ENCODE results near the gene ITGB4. TPM values are rescaled to one million over a fixed set of nuclear protein-coding genes. Genes with fewer than 3 reads are reported as not detected.

Gene ITGB4
- total and polyA plus RNA-seq, 2 of the 13 experiments (the other 11 are each of a cell fraction or from before 2014, with no cell fraction given): 6.9 to 14.5 TPM

DNA sequence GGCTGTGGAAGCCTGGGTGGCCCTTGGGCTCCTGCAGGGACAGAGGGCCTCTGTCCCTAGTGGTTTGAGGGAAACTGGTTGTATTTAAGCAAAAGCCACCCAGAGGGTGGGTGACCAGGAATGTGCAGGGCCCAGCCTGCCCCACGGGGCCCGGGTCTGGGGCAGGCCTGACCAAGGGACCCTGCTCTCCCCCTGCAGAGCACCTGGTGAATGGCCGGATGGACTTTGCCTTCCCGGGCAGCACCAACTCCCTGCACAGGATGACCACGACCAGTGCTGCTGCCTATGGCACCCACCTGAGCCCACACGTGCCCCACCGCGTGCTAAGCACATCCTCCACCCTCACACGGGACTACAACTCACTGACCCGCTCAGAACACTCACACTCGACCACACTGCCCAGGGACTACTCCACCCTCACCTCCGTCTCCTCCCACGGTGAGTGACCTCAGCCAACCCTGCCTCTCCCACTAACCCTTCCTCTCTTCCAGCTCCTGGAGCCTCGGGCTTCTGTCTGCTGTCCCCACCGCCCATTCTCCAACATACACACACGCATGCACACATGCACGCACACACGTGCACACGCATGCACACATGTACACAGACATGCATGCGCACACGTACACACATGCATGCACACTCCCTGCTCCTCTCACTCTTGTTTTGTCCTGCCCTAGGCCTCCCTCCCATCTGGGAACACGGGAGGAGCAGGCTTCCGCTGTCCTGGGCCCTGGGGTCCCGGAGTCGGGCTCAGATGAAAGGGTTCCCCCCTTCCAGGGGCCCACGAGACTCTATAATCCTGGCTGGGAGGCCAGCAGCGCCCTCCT is 33.3 kb downstream of the ITGB4 start (continued):
- 0 out of 2 replicates have a peak, but pooled peaks have one; percentile 40 for TF ChIP-seq ZNF761 (CRISPR knock-in tag; conservative IDR thresholded peaks at IDR 0.05)
- no peak for TF ChIP-seq ZNF3 (CRISPR knock-in tag; IDR thresholded peaks at IDR 0.05)
- TF ChIP-seq, protein P1, sequence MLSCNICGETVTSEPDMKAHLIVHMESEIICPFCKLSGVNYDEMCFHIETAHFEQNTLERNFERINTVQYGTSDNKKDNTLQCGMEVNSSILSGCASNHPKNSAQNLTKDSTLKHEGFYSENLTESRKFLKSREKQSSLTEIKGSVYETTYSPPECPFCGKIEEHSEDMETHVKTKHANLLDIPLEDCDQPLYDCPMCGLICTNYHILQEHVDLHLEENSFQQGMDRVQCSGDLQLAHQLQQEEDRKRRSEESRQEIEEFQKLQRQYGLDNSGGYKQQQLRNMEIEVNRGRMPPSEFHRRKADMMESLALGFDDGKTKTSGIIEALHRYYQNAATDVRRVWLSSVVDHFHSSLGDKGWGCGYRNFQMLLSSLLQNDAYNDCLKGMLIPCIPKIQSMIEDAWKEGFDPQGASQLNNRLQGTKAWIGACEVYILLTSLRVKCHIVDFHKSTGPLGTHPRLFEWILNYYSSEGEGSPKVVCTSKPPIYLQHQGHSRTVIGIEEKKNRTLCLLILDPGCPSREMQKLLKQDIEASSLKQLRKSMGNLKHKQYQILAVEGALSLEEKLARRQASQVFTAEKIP (CRISPR knock-in tag; IDR thresholded peaks at IDR 0.05; ENCODE audit: borderline replicate concordance): no peak
- no peak; the same call in 1 of the 2 replicates for TF ChIP-seq FOXP1 (IDR thresholded peaks at IDR 0.05)
- TF ChIP-seq FOXP1 (CRISPR knock-in tag; IDR thresholded peaks at IDR 0.05): no peak
- no peak for TF ChIP-seq ZNF224 (CRISPR knock-in tag; IDR thresholded peaks at IDR 0.05)
- 0 out of 2 replicates have a peak, but pooled peaks have one; percentile 77 for TF ChIP-seq ZNF557 (CRISPR knock-in tag; IDR thresholded peaks at IDR 0.05)
- peak; percentile 86 for TF ChIP-seq ZBTB7B (CRISPR knock-in tag; IDR thresholded peaks at IDR 0.05)
- TF ChIP-seq, protein P2, sequence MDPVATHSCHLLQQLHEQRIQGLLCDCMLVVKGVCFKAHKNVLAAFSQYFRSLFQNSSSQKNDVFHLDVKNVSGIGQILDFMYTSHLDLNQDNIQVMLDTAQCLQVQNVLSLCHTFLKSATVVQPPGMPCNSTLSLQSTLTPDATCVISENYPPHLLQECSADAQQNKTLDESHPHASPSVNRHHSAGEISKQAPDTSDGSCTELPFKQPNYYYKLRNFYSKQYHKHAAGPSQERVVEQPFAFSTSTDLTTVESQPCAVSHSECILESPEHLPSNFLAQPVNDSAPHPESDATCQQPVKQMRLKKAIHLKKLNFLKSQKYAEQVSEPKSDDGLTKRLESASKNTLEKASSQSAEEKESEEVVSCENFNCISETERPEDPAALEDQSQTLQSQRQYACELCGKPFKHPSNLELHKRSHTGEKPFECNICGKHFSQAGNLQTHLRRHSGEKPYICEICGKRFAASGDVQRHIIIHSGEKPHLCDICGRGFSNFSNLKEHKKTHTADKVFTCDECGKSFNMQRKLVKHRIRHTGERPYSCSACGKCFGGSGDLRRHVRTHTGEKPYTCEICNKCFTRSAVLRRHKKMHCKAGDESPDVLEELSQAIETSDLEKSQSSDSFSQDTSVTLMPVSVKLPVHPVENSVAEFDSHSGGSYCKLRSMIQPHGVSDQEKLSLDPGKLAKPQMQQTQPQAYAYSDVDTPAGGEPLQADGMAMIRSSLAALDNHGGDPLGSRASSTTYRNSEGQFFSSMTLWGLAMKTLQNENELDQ (CRISPR knock-in tag; IDR thresholded peaks at IDR 0.05; ENCODE audit: borderline replicate concordance): no peak
- TF ChIP-seq MIER3 (CRISPR knock-in tag; IDR thresholded peaks at IDR 0.05; ENCODE audit: borderline replicate concordance): peak; percentile 62; the same call in 1 of the 2 replicates
- TF ChIP-seq TBX2 (CRISPR knock-in tag; IDR thresholded peaks at IDR 0.05; ENCODE audit: borderline replicate concordance): peak; percentile 78
- peak; percentile 85 for TF ChIP-seq AGO1 (IDR thresholded peaks at IDR 0.05; ENCODE audit: low read depth, low read length, poor library complexity, severe bottlenecking)
- TF ChIP-seq MAZ (IDR thresholded peaks at IDR 0.05; ENCODE audit: borderline replicate concordance, low read depth, low read length): no peak
- no peak; the same call in 1 of the 2 replicates for TF ChIP-seq MAZ (CRISPR knock-in tag; IDR thresholded peaks at IDR 0.05; ENCODE audit: low read depth)
- TF ChIP-seq, protein P3, sequence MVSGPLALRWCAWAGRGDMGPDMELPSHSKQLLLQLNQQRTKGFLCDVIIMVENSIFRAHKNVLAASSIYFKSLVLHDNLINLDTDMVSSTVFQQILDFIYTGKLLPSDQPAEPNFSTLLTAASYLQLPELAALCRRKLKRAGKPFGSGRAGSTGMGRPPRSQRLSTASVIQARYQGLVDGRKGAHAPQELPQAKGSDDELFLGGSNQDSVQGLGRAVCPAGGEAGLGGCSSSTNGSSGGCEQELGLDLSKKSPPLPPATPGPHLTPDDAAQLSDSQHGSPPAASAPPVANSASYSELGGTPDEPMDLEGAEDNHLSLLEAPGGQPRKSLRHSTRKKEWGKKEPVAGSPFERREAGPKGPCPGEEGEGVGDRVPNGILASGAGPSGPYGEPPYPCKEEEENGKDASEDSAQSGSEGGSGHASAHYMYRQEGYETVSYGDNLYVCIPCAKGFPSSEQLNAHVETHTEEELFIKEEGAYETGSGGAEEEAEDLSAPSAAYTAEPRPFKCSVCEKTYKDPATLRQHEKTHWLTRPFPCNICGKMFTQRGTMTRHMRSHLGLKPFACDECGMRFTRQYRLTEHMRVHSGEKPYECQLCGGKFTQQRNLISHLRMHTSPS (CRISPR knock-in tag; IDR thresholded peaks at IDR 0.05; ENCODE audit: low read depth): peak; percentile 96
- TF ChIP-seq, protein P4, sequence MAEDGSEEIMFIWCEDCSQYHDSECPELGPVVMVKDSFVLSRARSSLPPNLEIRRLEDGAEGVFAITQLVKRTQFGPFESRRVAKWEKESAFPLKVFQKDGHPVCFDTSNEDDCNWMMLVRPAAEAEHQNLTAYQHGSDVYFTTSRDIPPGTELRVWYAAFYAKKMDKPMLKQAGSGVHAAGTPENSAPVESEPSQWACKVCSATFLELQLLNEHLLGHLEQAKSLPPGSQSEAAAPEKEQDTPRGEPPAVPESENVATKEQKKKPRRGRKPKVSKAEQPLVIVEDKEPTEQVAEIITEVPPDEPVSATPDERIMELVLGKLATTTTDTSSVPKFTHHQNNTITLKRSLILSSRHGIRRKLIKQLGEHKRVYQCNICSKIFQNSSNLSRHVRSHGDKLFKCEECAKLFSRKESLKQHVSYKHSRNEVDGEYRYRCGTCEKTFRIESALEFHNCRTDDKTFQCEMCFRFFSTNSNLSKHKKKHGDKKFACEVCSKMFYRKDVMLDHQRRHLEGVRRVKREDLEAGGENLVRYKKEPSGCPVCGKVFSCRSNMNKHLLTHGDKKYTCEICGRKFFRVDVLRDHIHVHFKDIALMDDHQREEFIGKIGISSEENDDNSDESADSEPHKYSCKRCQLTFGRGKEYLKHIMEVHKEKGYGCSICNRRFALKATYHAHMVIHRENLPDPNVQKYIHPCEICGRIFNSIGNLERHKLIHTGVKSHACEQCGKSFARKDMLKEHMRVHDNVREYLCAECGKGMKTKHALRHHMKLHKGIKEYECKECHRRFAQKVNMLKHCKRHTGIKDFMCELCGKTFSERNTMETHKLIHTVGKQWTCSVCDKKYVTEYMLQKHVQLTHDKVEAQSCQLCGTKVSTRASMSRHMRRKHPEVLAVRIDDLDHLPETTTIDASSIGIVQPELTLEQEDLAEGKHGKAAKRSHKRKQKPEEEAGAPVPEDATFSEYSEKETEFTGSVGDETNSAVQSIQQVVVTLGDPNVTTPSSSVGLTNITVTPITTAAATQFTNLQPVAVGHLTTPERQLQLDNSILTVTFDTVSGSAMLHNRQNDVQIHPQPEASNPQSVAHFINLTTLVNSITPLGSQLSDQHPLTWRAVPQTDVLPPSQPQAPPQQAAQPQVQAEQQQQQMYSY (CRISPR knock-in tag; IDR thresholded peaks at IDR 0.05): no peak
- TF ChIP-seq, protein P5, sequence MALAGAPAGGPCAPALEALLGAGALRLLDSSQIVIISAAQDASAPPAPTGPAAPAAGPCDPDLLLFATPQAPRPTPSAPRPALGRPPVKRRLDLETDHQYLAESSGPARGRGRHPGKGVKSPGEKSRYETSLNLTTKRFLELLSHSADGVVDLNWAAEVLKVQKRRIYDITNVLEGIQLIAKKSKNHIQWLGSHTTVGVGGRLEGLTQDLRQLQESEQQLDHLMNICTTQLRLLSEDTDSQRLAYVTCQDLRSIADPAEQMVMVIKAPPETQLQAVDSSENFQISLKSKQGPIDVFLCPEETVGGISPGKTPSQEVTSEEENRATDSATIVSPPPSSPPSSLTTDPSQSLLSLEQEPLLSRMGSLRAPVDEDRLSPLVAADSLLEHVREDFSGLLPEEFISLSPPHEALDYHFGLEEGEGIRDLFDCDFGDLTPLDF (CRISPR knock-in tag; IDR thresholded peaks at IDR 0.05): no peak
